IMR-90 (cell line): ENCODE measurements around the gene ACE. TPM values are rescaled to one million over a fixed set of nuclear protein-coding genes. Genes with fewer than 3 reads are reported as not detected.

ENCODE experiments used
- ATAC-seq: fragments of 200-7000 bp; cut with Tn5 transposase; 2 replicates; pipeline ENCODE4 v1.9.1; 2020; ENCODE audit warnings: low read depth, mild to moderate bottlenecking, moderate library complexity
- BruUV-seq: library from RNA; stranded (reverse); fragments of 400-500 nt; replicated peaks from 2 replicates; lab custom pipeline; 2021; lab: Mats Ljungman, UMichigan
- CTCF ChIA-PET: fragments of 300-600 bp; formaldehyde crosslinking; extraction: SDS; loops from one replicate; lab custom pipeline; 2021; ENCODE audit warnings: antibody characterized with exemption; lab: Yijun Ruan, JAX
- POLR2A ChIA-PET: fragments of 300-600 bp; sonication (Branson Sonifier 250); formaldehyde crosslinking; loops from one replicate; lab custom pipeline; 2022; ENCODE audit warnings: antibody characterized with exemption; ENCODE audit not compliant: unreplicated experiment; lab: Charles Lee
- DNase-seq: peaks from one replicate; pipeline ENCODE4 v3.0.0; 2013
- H2AFZ ChIP-seq: replicated peaks from 2 replicates; pipeline ENCODE3; 2013; ENCODE audit warnings: low read length, mild to moderate bottlenecking; ENCODE audit not compliant: poor library complexity
- H2AK5ac ChIP-seq: 2 replicates; pipeline ENCODE4 v1.6.1; 2013; ENCODE audit warnings: low read depth, low read length, inconsistent platforms
- H2AK9ac ChIP-seq: replicated peaks from 2 replicates; pipeline ENCODE3; 2013; ENCODE audit warnings: mild to moderate bottlenecking, low read depth, low read length, moderate library complexity; ENCODE audit not compliant: poor library complexity
- H2BK120ac ChIP-seq: 2 replicates; pipeline ENCODE4 v1.6.1; 2013; ENCODE audit warnings: low read depth, low read length, inconsistent platforms
- H2BK15ac ChIP-seq: 3 replicates; pipeline ENCODE4 v1.6.1; 2013; ENCODE audit warnings: low read depth, low read length, inconsistent platforms
- H2BK20ac ChIP-seq: 2 replicates; pipeline ENCODE4 v1.6.1; 2013; ENCODE audit warnings: low read depth, mild to moderate bottlenecking, inconsistent platforms, low read length, moderate library complexity
- H2BK5ac ChIP-seq: 2 replicates; pipeline ENCODE4 v1.6.1; 2013; ENCODE audit warnings: mild to moderate bottlenecking, low read depth, low read length, inconsistent platforms; ENCODE audit not compliant: poor library complexity, severe bottlenecking
- H3K14ac ChIP-seq: replicated peaks from 2 replicates; pipeline ENCODE4 v1.6.1; 2013; ENCODE audit warnings: low read depth, low read length, inconsistent platforms
- H3K18ac ChIP-seq: 2 replicates; pipeline ENCODE4 v1.6.1; 2013; ENCODE audit warnings: low read depth, low read length, control low read depth
- H3K23ac ChIP-seq: 2 replicates; pipeline ENCODE4 v1.6.1; 2013; ENCODE audit warnings: low read depth, low read length, inconsistent platforms
- H3K27ac ChIP-seq: 2 replicates; pipeline ENCODE4 v1.5.1; 2013; ENCODE audit warnings: mild to moderate bottlenecking, control low read depth, low read length; ENCODE audit not compliant: insufficient read depth
- H3K27me3 ChIP-seq: 2 replicates; pipeline ENCODE4 v1.6.1; 2013; ENCODE audit warnings: low read length; ENCODE audit not compliant: control insufficient read depth, insufficient read depth
- H3K36me3 ChIP-seq: 2 replicates; pipeline ENCODE4 v1.6.1; 2013; ENCODE audit warnings: low read length, mixed read lengths; ENCODE audit not compliant: control insufficient read depth, insufficient read depth
- H3K4ac ChIP-seq: 2 replicates; pipeline ENCODE4 v1.6.1; 2013; ENCODE audit warnings: low read depth, low read length, inconsistent platforms
- H3K4me1 ChIP-seq: 2 replicates; pipeline ENCODE4 v1.6.1; 2013; ENCODE audit warnings: low read length, mixed read lengths; ENCODE audit not compliant: control insufficient read depth, insufficient read depth
- H3K4me2 ChIP-seq: 2 replicates; pipeline ENCODE4 v1.6.1; 2013; ENCODE audit warnings: low read depth, mild to moderate bottlenecking, control low read depth, low read length, moderate library complexity
- H3K4me3 ChIP-seq: 2 replicates; pipeline ENCODE4 v1.5.1; 2013; ENCODE audit warnings: low read depth, mild to moderate bottlenecking, control low read depth, low read length, moderate library complexity; ENCODE audit not compliant: insufficient read depth
- H3K56ac ChIP-seq: 2 replicates; pipeline ENCODE4 v1.6.1; 2013; ENCODE audit warnings: low read length, inconsistent platforms; ENCODE audit not compliant: insufficient read depth; ENCODE audit errors: extremely low read depth
- H3K79me1 ChIP-seq, 2 experiments: 2 replicates each; pipeline ENCODE4 v1.6.1; 2013; ENCODE audit warnings: low read length in 2 of 2, inconsistent platforms in 1 of 2, low read depth in 1 of 2
- H3K9ac ChIP-seq: 2 replicates; pipeline ENCODE4 v1.6.1; 2013; ENCODE audit warnings: low read depth, low read length, control low read depth
- H3K9me1 ChIP-seq: 2 replicates; pipeline ENCODE4 v1.6.1; 2013; ENCODE audit warnings: low read length, inconsistent platforms; ENCODE audit not compliant: insufficient read depth
- H3K9me3 ChIP-seq: 2 replicates; pipeline ENCODE4 v1.6.1; 2013; ENCODE audit warnings: low read length; ENCODE audit not compliant: control insufficient read depth, insufficient read depth
- H4K20me1 ChIP-seq: 2 replicates; pipeline ENCODE4 v1.6.1; 2013; ENCODE audit warnings: low read length, inconsistent platforms; ENCODE audit not compliant: insufficient read depth
- H4K5ac ChIP-seq: 2 replicates; pipeline ENCODE4 v1.6.1; 2013; ENCODE audit warnings: mild to moderate bottlenecking, low read depth, low read length, control low read depth
- H4K8ac ChIP-seq, 2 experiments: 2 replicates each; pipeline ENCODE4 v1.6.1; 2013; ENCODE audit warnings: low read depth in 2 of 2, low read length in 2 of 2, control low read depth in 1 of 2, inconsistent platforms in 1 of 2
- H4K91ac ChIP-seq: 2 replicates; pipeline ENCODE4 v1.6.1; 2013; ENCODE audit warnings: low read depth, low read length, inconsistent platforms; ENCODE audit not compliant: insufficient read depth
- BHLHE40 ChIP-seq: fragments of 150-350 bp; IDR thresholded peaks from 2 replicates; pipeline ENCODE4 v1.6.1; 2016; ENCODE audit warnings: mild to moderate bottlenecking, low read depth, low read length
- CEBPB ChIP-seq: IDR thresholded peaks from 2 replicates; pipeline ENCODE4 v1.6.1; 2012; ENCODE audit warnings: low read depth, low read length, improper control_type of control experiment
- CHD1 ChIP-seq: IDR thresholded peaks from 2 replicates; pipeline ENCODE4 v1.6.1; 2012; ENCODE audit warnings: low read depth, low read length, improper control_type of control experiment
- FOS ChIP-seq: fragments of 150-350 bp; IDR thresholded peaks from 2 replicates; pipeline ENCODE4 v1.6.1; 2016; ENCODE audit warnings: low read depth, low read length
- MAFK ChIP-seq: IDR thresholded peaks from 2 replicates; pipeline ENCODE4 v1.6.1; 2012; ENCODE audit warnings: low read depth, low read length, improper control_type of control experiment
- MAZ ChIP-seq: IDR thresholded peaks from 2 replicates; pipeline ENCODE4 v1.6.1; 2012; ENCODE audit warnings: low read depth, mild to moderate bottlenecking, low read length, improper control_type of control experiment, moderate library complexity, borderline replicate concordance
- MXI1 ChIP-seq: IDR thresholded peaks from 2 replicates; pipeline ENCODE4 v1.6.1; 2012; ENCODE audit warnings: low read depth, mild to moderate bottlenecking, low read length, moderate library complexity, borderline replicate concordance
- POLR2A ChIP-seq: IDR thresholded peaks from 2 replicates; pipeline ENCODE4 v1.6.1; 2012; ENCODE audit warnings: mild to moderate bottlenecking, low read depth, low read length
- RAD21 ChIP-seq: IDR thresholded peaks from 2 replicates; pipeline ENCODE4 v1.6.1; 2012; ENCODE audit warnings: low read length, improper control_type of control experiment
- RCOR1 ChIP-seq: IDR thresholded peaks from 2 replicates; pipeline ENCODE4 v1.6.1; 2012; ENCODE audit warnings: mild to moderate bottlenecking, low read length, improper control_type of control experiment; ENCODE audit not compliant: insufficient replicate concordance
- RFX5 ChIP-seq: IDR thresholded peaks from 2 replicates; pipeline ENCODE4 v1.8.0; 2012; ENCODE audit warnings: low read depth, mild to moderate bottlenecking, low read length, moderate library complexity
- SMC3 ChIP-seq: fragments of 150-350 bp; IDR thresholded peaks from 2 replicates; pipeline ENCODE4 v1.6.1; 2016; ENCODE audit warnings: low read depth, mild to moderate bottlenecking, antibody characterized with exemption, low read length, moderate library complexity
- WGBS, 2 experiments: methylation state at CpG; one replicate each; pipeline versions ENCODE4 v1.1.5 to v1.1.7; 2013; ENCODE audit warnings: missing lambda C conversion rate in 2 of 2; ENCODE audit not compliant: insufficient read length in 1 of 2; ENCODE audit errors: extremely low coverage in 2 of 2; 5-methylcytosine and 5-hydroxymethylcytosine counted together
- dilution Hi-C: fragments of 300-500 bp; cut with HindIII; formaldehyde crosslinking; loops from one replicate; pipeline ENCODE4 v1.14.3; 2018; ENCODE audit warnings: low sequenced_read_pairs; ENCODE audit not compliant: unreplicated experiment
- in situ Hi-C: fragments of 300-500 bp; cut with MboI; formaldehyde crosslinking; loops from 3 replicates; pipeline ENCODE4 v1.14.3; 2019; ENCODE audit warnings: low sequenced_read_pairs, inconsistent platforms, mixed read lengths
- intact Hi-C: fragments of 100-400 bp; cut with micrococcal nuclease; formaldehyde crosslinking; loops from 2 replicates; pipeline ENCODE4 v1.10.0; 2022
- polyA plus RNA-seq, 3 experiments: library from polyadenylated mRNA; depleted of rRNA; stranded (reverse); fragments of >200 nt; gene quantifications; 2 replicates each; pipeline ENCODE4 v1.2.3, GENCODE V29; 2012; ENCODE audit warnings: low replicate concordance in 1 of 3
- total RNA-seq: library from RNA; depleted of rRNA; stranded (reverse); fragments of >200 nt; gene quantifications from 2 replicates; pipeline ENCODE4 v1.2.3, GENCODE V29; 2012
- TF ChIP-seq, protein P1 (sequence below): fragments of 150-350 bp; IDR thresholded peaks from 2 replicates; pipeline ENCODE4 v1.6.1; 2017; ENCODE audit warnings: mild to moderate bottlenecking, antibody characterized with exemption, low read length, low read depth
- TF ChIP-seq, protein P2 (sequence below): fragments of 150-350 bp; IDR thresholded peaks from 2 replicates; pipeline ENCODE4 v1.6.1; 2016; ENCODE audit warnings: low read depth, mild to moderate bottlenecking, low read length, moderate library complexity, borderline replicate concordance
- TF ChIP-seq, protein P3 (sequence below): conservative IDR thresholded peaks from 2 replicates; pipeline ENCODE4 v1.5.1; 2012; ENCODE audit warnings: mild to moderate bottlenecking, low read depth, low read length, improper control_type of control experiment

ACE gene
- total and polyA plus RNA-seq, 2 of the 4 experiments (the other 2 are of a cell fraction): 1.4 to 5.8 TPM

DNA sequence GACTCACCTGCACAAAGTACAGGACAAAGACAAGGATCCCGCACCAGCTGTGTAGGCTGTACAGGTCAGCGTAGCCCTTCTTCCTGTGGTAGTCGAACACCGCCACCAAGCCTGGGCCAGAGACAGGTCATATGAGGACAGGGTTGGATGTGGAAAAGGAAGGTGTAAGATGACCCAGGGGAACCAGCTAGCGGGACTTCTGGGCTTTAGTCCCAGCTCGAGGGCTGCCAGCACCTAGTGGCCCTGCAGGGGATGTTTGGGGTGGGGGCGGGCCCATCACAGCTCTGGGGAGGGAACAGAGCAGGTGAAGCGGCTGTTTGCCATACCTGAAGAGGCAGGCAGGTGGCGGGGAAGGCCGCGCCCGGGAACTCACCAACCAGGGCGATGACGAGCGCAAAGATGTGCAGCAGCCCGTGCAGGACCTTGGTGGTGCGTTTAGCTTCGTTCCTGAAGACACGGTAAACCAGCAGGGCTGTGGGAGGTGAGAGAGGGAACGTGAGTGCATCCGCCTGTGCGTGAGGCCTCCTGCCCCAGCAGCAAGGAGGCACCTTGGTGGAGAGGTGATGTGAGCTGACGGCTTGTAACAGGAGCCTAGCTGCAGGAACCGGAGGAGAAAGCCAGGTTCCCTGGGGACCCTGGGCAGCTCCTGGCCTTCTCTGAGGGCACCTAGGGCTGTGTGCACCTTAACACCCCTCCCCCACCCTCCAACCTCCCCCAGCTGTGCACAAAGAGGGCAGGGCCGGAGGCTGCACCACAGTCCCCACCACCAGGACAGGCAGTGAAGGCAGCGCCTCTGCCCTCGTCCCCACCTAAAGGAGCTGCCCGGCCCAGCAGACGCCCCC is 41.0 kb upstream of the ACE start:
- no peaks in the 10 kb centered on the region for H3K27me3 ChIP-seq
- POLR2A ChIA-PET: no interaction called here
- H2BK5ac ChIP-seq: no peak overlapping the region
- 0 out of 2 replicates have a peak overlapping the region, but pooled peaks have one; percentile 13 for H3K4ac ChIP-seq
- no peak overlapping the region for H4K91ac ChIP-seq
- no peaks in the 10 kb centered on the region for H3K36me3 ChIP-seq
- no peaks in the 10 kb centered on the region; the same call in 1 of the 2 replicates for H4K20me1 ChIP-seq
- in situ Hi-C loops (no loop called here), dilution Hi-C loops (no loop called here), intact Hi-C loops (no loop called here)
- 92% methylated on average over 12 of the region's 29 CpGs; no CpG with 5 or more reads in 1 of the 2 experiments for WGBS, 2 experiments
- no peak overlapping the region for H4K5ac ChIP-seq
- H3K9me3 ChIP-seq: no peaks in the 10 kb centered on the region
- no peak overlapping the region for H3K4me3 ChIP-seq
- peaks cover 19% of the 10 kb centered on the region for H3K9me1 ChIP-seq
- H2BK20ac ChIP-seq: no peak overlapping the region
- H3K56ac ChIP-seq: no peak overlapping the region
- H3K27ac ChIP-seq: no peak overlapping the region
- H2AFZ ChIP-seq: no peak overlapping the region
- no peak overlapping the region; the same call in 1 of the 2 replicates for H2AK5ac ChIP-seq
- BruUV-seq: no TSS peak
- no peak for ATAC-seq
- H2BK120ac ChIP-seq: no peak overlapping the region
- H3K14ac ChIP-seq: 0 out of 2 replicates have a peak overlapping the region, but pooled peaks have one; percentile 29
- peaks cover 28% of the 10 kb centered on the region for H3K4me1 ChIP-seq
- CTCF ChIA-PET: no interaction called here
- no peaks in the 10 kb centered on the region for H3K79me1 ChIP-seq
- no peak overlapping the region for H2BK15ac ChIP-seq
- H3K18ac ChIP-seq: no peak overlapping the region
- no peak overlapping the region for H2AK9ac ChIP-seq
- no peak for DNase-seq
- no peak overlapping the region for H3K9ac ChIP-seq
- no peak overlapping the region; the same call in 1 of the 2 replicates for H3K23ac ChIP-seq
- no peak overlapping the region for H4K8ac ChIP-seq
- H3K4me2 ChIP-seq: no peak overlapping the region
- TF ChIP-seq MXI1: no peak
- TF ChIP-seq, protein P1, sequence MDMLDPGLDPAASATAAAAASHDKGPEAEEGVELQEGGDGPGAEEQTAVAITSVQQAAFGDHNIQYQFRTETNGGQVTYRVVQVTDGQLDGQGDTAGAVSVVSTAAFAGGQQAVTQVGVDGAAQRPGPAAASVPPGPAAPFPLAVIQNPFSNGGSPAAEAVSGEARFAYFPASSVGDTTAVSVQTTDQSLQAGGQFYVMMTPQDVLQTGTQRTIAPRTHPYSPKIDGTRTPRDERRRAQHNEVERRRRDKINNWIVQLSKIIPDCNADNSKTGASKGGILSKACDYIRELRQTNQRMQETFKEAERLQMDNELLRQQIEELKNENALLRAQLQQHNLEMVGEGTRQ: no peak
- no peak for TF ChIP-seq RAD21
- TF ChIP-seq MAZ: no peak
- no peak for TF ChIP-seq BHLHE40
- no peak for TF ChIP-seq RFX5
- TF ChIP-seq CEBPB: no peak
- TF ChIP-seq MAFK: no peak
- TF ChIP-seq SMC3: no peak
- no peak for TF ChIP-seq FOS
- TF ChIP-seq, protein P2, sequence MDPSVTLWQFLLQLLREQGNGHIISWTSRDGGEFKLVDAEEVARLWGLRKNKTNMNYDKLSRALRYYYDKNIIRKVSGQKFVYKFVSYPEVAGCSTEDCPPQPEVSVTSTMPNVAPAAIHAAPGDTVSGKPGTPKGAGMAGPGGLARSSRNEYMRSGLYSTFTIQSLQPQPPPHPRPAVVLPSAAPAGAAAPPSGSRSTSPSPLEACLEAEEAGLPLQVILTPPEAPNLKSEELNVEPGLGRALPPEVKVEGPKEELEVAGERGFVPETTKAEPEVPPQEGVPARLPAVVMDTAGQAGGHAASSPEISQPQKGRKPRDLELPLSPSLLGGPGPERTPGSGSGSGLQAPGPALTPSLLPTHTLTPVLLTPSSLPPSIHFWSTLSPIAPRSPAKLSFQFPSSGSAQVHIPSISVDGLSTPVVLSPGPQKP: no peak
- TF ChIP-seq CHD1: no peak
- TF ChIP-seq, protein P3, sequence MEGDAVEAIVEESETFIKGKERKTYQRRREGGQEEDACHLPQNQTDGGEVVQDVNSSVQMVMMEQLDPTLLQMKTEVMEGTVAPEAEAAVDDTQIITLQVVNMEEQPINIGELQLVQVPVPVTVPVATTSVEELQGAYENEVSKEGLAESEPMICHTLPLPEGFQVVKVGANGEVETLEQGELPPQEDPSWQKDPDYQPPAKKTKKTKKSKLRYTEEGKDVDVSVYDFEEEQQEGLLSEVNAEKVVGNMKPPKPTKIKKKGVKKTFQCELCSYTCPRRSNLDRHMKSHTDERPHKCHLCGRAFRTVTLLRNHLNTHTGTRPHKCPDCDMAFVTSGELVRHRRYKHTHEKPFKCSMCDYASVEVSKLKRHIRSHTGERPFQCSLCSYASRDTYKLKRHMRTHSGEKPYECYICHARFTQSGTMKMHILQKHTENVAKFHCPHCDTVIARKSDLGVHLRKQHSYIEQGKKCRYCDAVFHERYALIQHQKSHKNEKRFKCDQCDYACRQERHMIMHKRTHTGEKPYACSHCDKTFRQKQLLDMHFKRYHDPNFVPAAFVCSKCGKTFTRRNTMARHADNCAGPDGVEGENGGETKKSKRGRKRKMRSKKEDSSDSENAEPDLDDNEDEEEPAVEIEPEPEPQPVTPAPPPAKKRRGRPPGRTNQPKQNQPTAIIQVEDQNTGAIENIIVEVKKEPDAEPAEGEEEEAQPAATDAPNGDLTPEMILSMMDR: no peak
- no peak for TF ChIP-seq RCOR1
- TF ChIP-seq POLR2A: no peak
